BJ (cell line): ENCODE results near the gene PDE8B. TPM values are rescaled to one million over a fixed set of nuclear protein-coding genes. Genes with fewer than 3 reads are reported as not detected.

Source experiments
- CTCF ChIA-PET: fragments of 350-600 bp; formaldehyde crosslinking; extraction: SDS; loops from one replicate; lab custom pipeline; 2021; ENCODE audit warnings: antibody characterized with exemption, inconsistent platforms; lab: Yijun Ruan, JAX
- POLR2A ChIA-PET: fragments of 300-600 bp; sonication (Branson Sonifier 250); formaldehyde crosslinking; extraction: SDS; loops from one replicate; lab custom pipeline; 2021; ENCODE audit warnings: antibody characterized with exemption; lab: Charles Lee
- DNase-seq: peaks from one replicate; pipeline ENCODE4 v3.0.0-alpha.2; 2011; ENCODE audit warnings: low read depth
- H3K27me3 ChIP-seq: 2 replicates; pipeline ENCODE4 v1.6.0; 2011; ENCODE audit warnings: low read length; ENCODE audit not compliant: control insufficient read depth, insufficient read depth
- H3K36me3 ChIP-seq: 2 replicates; pipeline ENCODE4 v1.5.1; 2011; ENCODE audit warnings: low read length; ENCODE audit not compliant: control insufficient read depth, insufficient read depth
- H3K4me3 ChIP-seq: 2 replicates; pipeline ENCODE4 v1.5.1; 2011; ENCODE audit warnings: low read depth, mild to moderate bottlenecking, control low read depth, low read length
- polyA plus RNA-seq: library from polyadenylated mRNA; depleted of rRNA; stranded (reverse); fragments of >200 nt; gene quantifications from 2 replicates; pipeline ENCODE4 v1.2.3, GENCODE V29; 2011
- TF ChIP-seq, protein P1 (sequence below): IDR thresholded peaks from 2 replicates; pipeline ENCODE4 v1.5.1; 2011; ENCODE audit warnings: low read depth, mild to moderate bottlenecking, control low read depth, inconsistent platforms, low read length, moderate library complexity; ENCODE audit not compliant: insufficient read depth

The PDE8B gene
- polyA plus RNA-seq, 1 experiment = 2.2 TPM

DNA sequence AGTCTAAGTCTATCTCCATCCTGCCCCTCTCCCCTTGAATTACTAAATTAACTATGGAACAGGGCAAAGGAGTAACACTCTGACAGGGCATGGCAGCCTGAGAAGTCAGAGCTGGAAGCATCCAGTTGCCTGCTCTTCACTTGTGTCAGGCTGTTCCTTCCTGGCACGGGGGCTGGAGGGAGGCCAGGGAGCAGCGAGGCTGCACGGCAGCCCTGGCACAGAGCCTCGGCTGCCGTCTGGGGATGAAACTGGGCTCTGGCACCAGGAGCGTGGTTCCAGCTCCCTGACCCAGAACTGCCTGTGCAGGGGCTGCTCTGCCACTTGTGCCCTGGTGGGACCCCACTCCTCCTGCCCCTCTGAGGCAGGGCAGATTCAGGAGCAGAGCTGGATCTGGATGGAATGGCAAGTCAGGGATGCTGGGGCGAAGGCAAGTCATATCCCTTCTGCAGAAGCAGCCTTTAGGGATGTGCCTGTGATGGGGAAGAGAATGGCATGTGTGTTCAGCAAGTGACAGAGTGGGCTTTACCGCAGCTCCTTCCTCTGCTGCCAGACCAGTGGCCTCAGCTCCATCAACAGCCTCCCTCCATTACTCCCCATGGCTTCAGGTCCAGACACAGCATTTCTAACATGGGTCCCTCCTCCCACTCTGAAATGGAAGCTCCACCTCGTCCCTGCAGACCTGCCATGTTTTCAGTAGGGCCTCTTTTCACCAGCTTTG, 42.2 kb upstream of the PDE8B start:
- Histone ChIP-seq H3K4me3 (no peak overlapping the region), H3K36me3 (no peaks in the 10 kb centered on the region), H3K27me3 (peaks cover 1% of the 10 kb centered on the region; the same call in 1 of the 2 replicates)
- ChIA-PET CTCF (interaction anchor here (0.7 to 1.2 kb wide), 3 partner anchors 11 to 324 kb away, joined by 3 read pairs; no protein-coding TSS in a partner anchor), POLR2A (interaction anchor here (0.5 kb wide), 1 partner anchor 21 kb away, joined by 5 read pairs; no protein-coding TSS in a partner anchor)
- DNase-seq = no peak
- TF ChIP-seq, protein P1, sequence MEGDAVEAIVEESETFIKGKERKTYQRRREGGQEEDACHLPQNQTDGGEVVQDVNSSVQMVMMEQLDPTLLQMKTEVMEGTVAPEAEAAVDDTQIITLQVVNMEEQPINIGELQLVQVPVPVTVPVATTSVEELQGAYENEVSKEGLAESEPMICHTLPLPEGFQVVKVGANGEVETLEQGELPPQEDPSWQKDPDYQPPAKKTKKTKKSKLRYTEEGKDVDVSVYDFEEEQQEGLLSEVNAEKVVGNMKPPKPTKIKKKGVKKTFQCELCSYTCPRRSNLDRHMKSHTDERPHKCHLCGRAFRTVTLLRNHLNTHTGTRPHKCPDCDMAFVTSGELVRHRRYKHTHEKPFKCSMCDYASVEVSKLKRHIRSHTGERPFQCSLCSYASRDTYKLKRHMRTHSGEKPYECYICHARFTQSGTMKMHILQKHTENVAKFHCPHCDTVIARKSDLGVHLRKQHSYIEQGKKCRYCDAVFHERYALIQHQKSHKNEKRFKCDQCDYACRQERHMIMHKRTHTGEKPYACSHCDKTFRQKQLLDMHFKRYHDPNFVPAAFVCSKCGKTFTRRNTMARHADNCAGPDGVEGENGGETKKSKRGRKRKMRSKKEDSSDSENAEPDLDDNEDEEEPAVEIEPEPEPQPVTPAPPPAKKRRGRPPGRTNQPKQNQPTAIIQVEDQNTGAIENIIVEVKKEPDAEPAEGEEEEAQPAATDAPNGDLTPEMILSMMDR = no peak

DNA sequence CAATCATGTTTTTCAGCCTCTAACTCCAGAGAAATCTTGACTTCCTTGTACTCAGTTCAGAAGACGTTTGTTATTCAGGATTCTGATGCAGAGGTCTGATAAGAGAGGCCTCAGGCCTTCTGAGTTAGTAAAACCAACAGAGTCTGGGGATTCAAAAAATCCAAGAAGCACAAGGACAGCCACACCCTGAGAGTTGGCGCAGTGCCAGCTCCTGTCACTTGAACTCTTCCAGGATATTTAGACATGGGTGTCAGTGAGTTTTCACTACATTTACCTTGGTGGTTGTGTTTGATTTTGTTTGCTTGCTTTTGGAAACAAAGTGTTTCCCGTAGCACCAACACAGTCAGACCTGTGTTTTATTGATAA, 41.6 kb upstream of the PDE8B start:
- TF ChIP-seq, protein P1 = no peak
- ChIA-PET CTCF (interaction anchor here (0.8 to 1.2 kb wide), 2 partner anchors 11 to 25 kb away, joined by 3 read pairs; no protein-coding TSS in a partner anchor), POLR2A (no interaction called here)
- Histone ChIP-seq H3K27me3 (peaks cover 1% of the 10 kb centered on the region; the same call in 1 of the 2 replicates), H3K36me3 (no peaks in the 10 kb centered on the region), H3K4me3 (no peak overlapping the region)
- DNase-seq = no peak

DNA sequence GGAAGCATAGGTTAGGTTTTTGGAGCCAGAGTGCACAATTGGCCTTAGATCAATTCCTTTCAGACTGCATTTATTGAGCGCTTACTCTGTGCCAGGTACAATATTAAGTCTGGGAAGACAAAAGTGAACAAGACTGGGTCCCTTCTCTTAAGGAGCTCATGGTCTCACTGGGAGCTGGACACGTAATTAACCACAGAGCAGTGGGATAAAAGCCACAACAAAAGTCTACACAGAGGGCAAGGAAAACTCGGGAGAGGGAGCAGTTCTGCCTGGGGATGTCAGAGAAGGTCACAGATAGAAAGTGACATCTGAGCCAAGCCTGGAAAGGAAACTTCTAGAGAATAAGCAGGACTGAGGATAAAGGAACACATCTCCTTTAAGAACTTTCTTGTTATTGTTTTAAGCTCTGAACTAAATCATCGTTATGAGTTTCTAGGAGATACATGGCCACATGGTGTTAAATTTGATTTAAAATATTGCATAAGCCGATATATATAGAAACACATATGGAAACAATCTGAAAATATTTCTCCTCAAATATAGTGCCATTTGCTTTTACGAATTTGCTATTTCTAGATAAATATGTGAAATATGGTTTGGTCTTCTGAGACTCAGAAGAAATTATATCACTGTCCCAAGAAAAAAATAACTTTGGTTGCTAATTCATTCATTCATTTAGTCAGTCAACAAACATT, 40.1 kb upstream of the PDE8B start:
- POLR2A ChIA-PET = no interaction called here
- CTCF ChIA-PET = no interaction called here
- H3K36me3 ChIP-seq = no peaks in the 10 kb centered on the region
- DNase-seq = no peak
- H3K4me3 ChIP-seq = no peak overlapping the region
- TF ChIP-seq, protein P1 = no peak
- H3K27me3 ChIP-seq = peaks cover 1% of the 10 kb centered on the region; the same call in 1 of the 2 replicates

DNA sequence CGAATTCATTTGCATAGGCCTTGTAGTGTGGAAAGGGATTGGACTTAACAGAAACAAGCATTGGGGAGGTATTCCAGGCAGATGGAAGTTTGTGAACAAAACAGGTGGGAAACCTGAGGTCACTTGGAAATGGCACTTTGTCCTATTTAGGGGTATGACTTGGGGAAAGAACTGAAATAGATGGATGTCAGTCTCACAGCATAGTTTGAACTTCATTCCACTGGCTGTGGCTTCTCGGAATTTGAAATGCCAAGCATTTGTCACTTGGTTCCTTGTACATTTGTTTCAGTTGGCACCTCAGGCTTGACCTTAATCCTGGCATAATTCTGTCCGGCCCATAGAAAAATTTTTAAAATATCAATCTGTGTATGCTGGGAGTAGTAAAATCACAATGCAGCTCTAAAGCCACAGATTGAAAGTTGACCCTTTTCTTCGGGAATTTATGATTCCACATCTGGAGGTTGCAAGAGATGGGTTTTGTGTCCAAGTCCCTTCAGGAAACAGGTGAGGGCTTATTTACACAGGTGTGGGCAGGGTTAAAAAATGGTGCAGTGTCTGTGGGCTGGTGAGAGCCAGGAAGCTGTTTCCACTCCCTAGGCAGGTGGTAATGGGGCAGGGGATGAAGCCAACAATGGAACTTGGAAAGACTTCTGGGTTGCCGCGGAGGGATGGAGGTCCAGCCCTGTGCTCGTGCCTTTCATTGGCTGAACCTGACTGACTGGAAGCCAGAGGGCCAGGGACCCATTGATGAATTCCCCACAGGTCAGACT, 39.2 kb upstream of the PDE8B start:
- Histone ChIP-seq H3K4me3 (no peak overlapping the region), H3K27me3 (peaks cover 4% of the 10 kb centered on the region), H3K36me3 (no peaks in the 10 kb centered on the region)
- DNase-seq = no peak
- ChIA-PET CTCF (interaction anchor here (0.6 to 1.5 kb wide), 2 partner anchors 13 to 26 kb away, joined by 3 to 4 read pairs; no protein-coding TSS in a partner anchor), POLR2A (no interaction called here)
- TF ChIP-seq, protein P1 = no peak
